ENCODE results near the gene SMIM27.

The SMIM27 gene

DNA sequence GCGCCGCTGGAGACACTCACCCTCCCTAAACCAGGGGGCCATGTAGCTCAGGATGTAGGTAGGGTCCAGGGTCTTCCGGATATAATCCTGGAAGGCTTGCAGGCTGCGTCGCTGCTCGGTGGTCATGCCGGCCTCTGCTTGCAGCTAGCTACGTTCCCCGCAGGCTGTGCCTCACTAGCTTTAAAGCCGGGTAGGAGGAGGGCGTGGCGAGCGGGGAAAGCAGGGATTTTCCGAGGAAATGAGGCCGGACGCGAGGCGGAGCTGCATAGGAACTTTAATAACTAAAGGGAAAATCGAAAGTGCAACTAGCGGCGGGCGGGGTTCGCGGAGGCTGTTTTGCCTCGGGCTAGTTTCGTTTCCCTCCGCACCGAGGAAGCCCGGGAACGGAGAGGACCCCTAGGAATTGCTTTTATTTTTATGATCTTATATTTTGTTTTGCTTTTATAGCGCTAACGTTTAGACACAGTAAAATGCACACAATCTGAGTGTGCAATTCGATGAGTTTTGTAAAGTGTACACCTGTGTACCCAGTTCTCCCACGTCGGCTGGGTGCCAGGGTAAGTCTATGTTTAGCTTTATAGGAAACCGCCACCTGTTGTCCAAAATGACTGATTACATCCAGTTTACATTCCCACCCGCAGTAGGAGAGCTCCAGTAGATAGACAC, 26.0 kb upstream of the SMIM27 start, which contains the start of gene RIGI:
Gene RIGI, minus strand, starts transcription at position 156 of the 666 bp plus-strand sequence. Its CDS starts 30 bp downstream, at position 126.
- Histone ChIP-seq H3K27ac (ENCODE audit: low read depth, low read length) (no peak within 1 kb of the TSS), H3K4me2 (ENCODE audit: low read depth, low read length, poor library complexity, severe bottlenecking) (peak within 1 kb of the TSS; percentile 88), H3K9ac (ENCODE audit: low read length) (peak within 1 kb of the TSS; percentile 43)

DNA sequence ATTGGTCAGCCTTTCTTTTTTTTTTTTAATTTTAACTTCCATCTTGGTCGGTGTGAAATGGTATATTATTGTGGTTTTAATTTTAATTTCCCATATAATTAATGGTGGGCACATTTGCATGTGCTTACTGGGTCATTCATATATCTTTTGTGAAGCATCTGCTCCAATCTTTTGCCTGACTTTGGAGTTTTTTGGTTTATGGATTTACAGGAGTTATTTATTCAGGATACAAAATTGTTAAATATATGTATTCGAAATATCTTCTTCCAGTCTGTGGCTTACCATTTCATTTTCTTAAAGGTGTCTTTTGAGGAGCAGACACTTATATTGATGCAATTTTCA, 25.4 kb upstream of the SMIM27 start:
- H3K36me3 ChIP-seq (ENCODE audit: low read length) = peaks cover 5% of the 10 kb centered on the region
- H3K9me3 ChIP-seq (ENCODE audit: insufficient read depth, low read length) = 0 out of 2 replicates have a peak, but pooled peaks cover 2% of the 10 kb centered on the region
- H2AFZ ChIP-seq (ENCODE audit: low read depth, low read length, severe bottlenecking) = peak overlapping the region; percentile 83
- H3K9ac ChIP-seq (ENCODE audit: low read length) = peak overlapping the region; percentile 43
- peak overlapping the region; percentile 88 for H3K4me2 ChIP-seq (ENCODE audit: low read depth, low read length, poor library complexity, severe bottlenecking)
- no peaks in the 10 kb centered on the region for H4K20me1 ChIP-seq (ENCODE audit: low read depth, low read length)
- TF ChIP-seq, protein P1, sequence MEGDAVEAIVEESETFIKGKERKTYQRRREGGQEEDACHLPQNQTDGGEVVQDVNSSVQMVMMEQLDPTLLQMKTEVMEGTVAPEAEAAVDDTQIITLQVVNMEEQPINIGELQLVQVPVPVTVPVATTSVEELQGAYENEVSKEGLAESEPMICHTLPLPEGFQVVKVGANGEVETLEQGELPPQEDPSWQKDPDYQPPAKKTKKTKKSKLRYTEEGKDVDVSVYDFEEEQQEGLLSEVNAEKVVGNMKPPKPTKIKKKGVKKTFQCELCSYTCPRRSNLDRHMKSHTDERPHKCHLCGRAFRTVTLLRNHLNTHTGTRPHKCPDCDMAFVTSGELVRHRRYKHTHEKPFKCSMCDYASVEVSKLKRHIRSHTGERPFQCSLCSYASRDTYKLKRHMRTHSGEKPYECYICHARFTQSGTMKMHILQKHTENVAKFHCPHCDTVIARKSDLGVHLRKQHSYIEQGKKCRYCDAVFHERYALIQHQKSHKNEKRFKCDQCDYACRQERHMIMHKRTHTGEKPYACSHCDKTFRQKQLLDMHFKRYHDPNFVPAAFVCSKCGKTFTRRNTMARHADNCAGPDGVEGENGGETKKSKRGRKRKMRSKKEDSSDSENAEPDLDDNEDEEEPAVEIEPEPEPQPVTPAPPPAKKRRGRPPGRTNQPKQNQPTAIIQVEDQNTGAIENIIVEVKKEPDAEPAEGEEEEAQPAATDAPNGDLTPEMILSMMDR (IDR thresholded peaks at IDR 0.05; ENCODE audit: insufficient read depth, low read length, poor library complexity, severe bottlenecking) = no peak
- peak overlapping the region; percentile 66 for H3K4me3 ChIP-seq (ENCODE audit: insufficient read depth, low read length, poor library complexity, severe bottlenecking)
- no peaks in the 10 kb centered on the region for H3K79me2 ChIP-seq (ENCODE audit: insufficient read depth, low read length)
- H3K27me3 ChIP-seq (ENCODE audit: low read length) = no peaks in the 10 kb centered on the region
- no peak overlapping the region for H3K27ac ChIP-seq (ENCODE audit: low read depth, low read length)
- H3F3A ChIP-seq (ENCODE audit: insufficient read depth) = no peaks in the 10 kb centered on the region
- H3K9me2 ChIP-seq (replicated peaks; ENCODE audit: insufficient read depth, low read length) = no peaks in the 10 kb centered on the region

More for the DNA sequence above, 26.0 kb upstream of the SMIM27 start, which contains the start of gene RIGI:
- 0 out of 2 replicates have a peak, but pooled peaks cover 3% of the 10 kb centered on the region for H3K9me3 ChIP-seq (ENCODE audit: insufficient read depth, low read length)
- no peaks in the 10 kb centered on the region for H3K27me3 ChIP-seq (ENCODE audit: low read length)
- no peaks in the 10 kb centered on the region for H3K9me2 ChIP-seq (replicated peaks; ENCODE audit: insufficient read depth, low read length)
- peak within 1 kb of the TSS; percentile 83 for H2AFZ ChIP-seq (ENCODE audit: low read depth, low read length, severe bottlenecking)
- TF ChIP-seq, protein P1 (IDR thresholded peaks at IDR 0.05; ENCODE audit: insufficient read depth, low read length, poor library complexity, severe bottlenecking) = peak; percentile 38
- no peak for TF ChIP-seq EZH2phosphoT487 (conservative IDR thresholded peaks at IDR 0.05; ENCODE audit: low read length)
- peak within 1 kb of the TSS; percentile 66 for H3K4me3 ChIP-seq (ENCODE audit: insufficient read depth, low read length, poor library complexity, severe bottlenecking)
- H3K36me3 ChIP-seq (ENCODE audit: low read length) = 0 out of 2 replicates have a peak, but pooled peaks cover 7% of the 10 kb centered on the region
- no peaks in the 10 kb centered on the region for H3F3A ChIP-seq (ENCODE audit: insufficient read depth)
- no peaks in the 10 kb centered on the region for H3K79me2 ChIP-seq (ENCODE audit: insufficient read depth, low read length)
- no peaks in the 10 kb centered on the region for H4K20me1 ChIP-seq (ENCODE audit: low read depth, low read length)

DNA sequence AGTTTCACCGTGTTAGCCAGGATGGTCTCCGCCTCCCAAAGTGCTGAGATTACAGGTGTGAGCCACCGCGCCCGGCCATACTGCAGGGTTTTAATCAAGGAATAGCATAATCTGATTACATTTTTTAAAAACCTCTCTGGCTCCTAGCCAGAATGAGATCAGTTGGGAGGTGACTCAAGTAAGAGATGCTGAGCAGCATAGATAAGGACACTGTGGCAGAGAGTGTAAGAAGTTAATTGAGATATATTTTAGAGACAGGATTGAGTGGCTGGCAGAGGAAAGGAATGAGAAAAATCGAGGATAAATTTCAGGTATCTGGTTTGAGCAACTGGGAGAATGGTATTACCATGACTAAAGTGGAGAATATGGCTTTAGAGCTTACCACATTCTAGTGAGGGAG, 18.8 kb upstream of the SMIM27 start:
- no peak overlapping the region for H3K4me3 ChIP-seq (ENCODE audit: insufficient read depth, low read length, poor library complexity, severe bottlenecking)
- no peaks in the 10 kb centered on the region for H4K20me1 ChIP-seq (ENCODE audit: low read depth, low read length)
- H3K27ac ChIP-seq (ENCODE audit: low read depth, low read length) = no peak overlapping the region
- peaks cover 5% of the 10 kb centered on the region for H3K36me3 ChIP-seq (ENCODE audit: low read length)
- no peaks in the 10 kb centered on the region for H3F3A ChIP-seq (ENCODE audit: insufficient read depth)
- H3K9me3 ChIP-seq (ENCODE audit: insufficient read depth, low read length) = no peaks in the 10 kb centered on the region
- no peak overlapping the region for H2AFZ ChIP-seq (ENCODE audit: low read depth, low read length, severe bottlenecking)
- no peak overlapping the region for H3K9ac ChIP-seq (ENCODE audit: low read length)
- no peaks in the 10 kb centered on the region for H3K79me2 ChIP-seq (ENCODE audit: insufficient read depth, low read length)
- H3K27me3 ChIP-seq (ENCODE audit: low read length) = no peaks in the 10 kb centered on the region
- no peaks in the 10 kb centered on the region for H3K9me2 ChIP-seq (replicated peaks; ENCODE audit: insufficient read depth, low read length)
- H3K4me2 ChIP-seq (ENCODE audit: low read depth, low read length, poor library complexity, severe bottlenecking) = no peak overlapping the region
- TF ChIP-seq, protein P1 (IDR thresholded peaks at IDR 0.05; ENCODE audit: insufficient read depth, low read length, poor library complexity, severe bottlenecking) = no peak
- no peak for TF ChIP-seq EZH2phosphoT487 (conservative IDR thresholded peaks at IDR 0.05; ENCODE audit: low read length)
